Left kidney (tissue), 2 donors: ENCODE results near the gene CHST12. TPM values are rescaled to one million over a fixed set of nuclear protein-coding genes. Genes with fewer than 3 reads are reported as not detected.
"Not testable (repeated sequence)": the region's sequence is repeated elsewhere in the genome, so short reads cannot be mapped to it uniquely, and the experiment has no call there.

Experiments
- DNase-seq: peaks from one replicate; pipeline ENCODE4 v3.0.0-alpha.2; 2013
- polyA plus RNA-seq: library from polyadenylated mRNA; unstranded; fragments of 120-200 nt; gene quantifications from one replicate; pipeline ENCODE4 v1.2.1, GENCODE V29; 2013; ENCODE audit not compliant: insufficient read length

CHST12 gene
- polyA plus RNA-seq, 1 donor = 8.9 TPM

DNA sequence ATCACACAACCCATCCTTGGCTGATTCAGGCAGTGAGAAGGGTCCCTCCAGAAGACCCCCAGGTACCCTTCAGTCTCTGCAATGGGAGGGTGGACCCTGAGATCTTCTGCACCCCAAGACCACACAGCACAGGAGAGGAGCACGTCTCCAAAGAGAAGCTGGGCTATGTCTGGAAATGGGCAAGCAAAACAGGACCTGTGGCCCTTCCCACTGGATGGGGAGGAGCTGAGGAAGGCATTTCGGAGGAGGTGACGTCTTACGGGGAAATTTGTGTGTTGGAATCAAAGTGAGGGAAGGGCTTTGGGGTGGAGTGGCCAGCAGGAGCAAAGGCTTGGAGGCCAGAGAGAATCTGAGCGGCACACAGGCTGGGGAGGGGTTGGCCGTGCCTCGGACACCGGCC lies 56.3 kb downstream of the CHST12 start:
- no peak for DNase-seq

DNA sequence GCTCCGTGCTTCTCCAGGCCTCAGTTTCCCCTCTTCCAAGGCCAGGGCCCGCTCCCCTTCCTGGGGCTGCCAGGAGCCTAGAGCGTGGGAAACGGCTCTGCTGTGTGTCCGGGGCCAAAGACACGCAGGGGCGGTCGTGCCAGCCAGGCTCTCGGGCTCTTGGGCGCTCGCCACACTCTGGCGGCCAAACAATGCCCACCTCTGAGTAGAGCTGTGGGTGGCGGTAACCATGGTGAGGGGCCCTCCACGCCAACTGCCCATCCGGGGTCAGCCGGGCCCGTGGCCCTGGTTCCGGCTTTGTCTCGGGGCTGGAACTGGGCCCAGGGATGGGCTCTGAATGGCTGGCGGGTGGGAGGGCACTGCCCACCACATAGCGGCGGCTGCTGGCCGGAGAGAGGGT lies 56.8 kb downstream of the CHST12 start:
- no peak for DNase-seq

DNA sequence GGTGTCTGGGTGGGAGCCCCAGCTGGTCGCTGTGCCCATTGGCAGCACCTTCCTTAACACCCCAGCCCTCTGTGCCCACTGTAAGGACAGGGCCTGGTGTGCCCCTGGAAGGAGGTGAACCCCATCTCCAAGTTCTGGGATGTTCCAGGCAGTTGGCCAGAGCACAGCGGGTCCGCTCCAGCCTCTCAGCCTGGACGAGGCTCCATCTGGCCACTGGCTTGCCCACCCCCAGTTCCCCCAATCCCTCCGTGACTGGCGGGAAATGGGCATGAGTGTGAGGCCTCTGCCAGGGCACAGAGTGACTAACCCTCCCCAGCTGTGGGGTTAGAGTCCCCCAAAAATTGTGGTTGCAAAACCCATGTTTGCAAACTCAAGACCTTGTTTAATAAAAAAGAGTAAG lies 57.2 kb downstream of the CHST12 start:
- DNase-seq = no peak

DNA sequence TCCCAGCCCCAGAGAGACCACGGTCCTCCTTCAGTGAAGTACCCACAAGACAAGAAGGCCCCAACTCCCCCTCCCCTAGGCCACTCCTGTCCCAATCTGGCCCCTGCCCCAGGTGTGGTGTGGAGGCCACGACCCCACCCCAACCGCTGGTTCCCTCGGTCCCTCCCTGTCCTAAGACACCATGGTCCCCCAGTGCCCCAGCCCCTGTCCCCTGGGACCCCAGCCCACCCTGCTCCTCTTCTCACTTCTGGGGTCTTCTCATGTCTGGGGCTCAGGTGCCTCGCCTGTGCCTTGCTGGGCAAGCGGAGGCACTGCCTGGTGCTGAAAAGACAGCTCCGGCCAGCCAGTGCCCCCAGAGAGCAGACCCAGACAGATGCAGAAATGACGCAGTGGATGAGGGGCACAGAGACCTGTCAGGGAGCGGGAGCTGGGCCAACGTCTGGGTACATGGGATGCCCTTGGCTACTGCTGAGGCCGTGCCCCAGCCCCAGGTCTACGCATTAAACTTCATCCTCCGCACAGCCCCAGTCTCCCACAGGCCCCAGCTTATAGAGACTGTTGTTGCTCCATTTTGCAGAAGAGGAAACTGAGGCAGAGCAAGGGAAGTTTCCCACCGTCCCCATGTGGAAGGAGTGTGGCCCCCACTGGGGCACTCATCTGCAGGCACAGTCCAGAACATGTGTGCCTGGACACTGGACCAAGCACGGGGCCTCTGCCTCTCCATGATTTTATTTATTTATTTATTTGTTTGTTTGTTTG lies 58.0 kb downstream of the CHST12 start:
- no peak for DNase-seq

DNA sequence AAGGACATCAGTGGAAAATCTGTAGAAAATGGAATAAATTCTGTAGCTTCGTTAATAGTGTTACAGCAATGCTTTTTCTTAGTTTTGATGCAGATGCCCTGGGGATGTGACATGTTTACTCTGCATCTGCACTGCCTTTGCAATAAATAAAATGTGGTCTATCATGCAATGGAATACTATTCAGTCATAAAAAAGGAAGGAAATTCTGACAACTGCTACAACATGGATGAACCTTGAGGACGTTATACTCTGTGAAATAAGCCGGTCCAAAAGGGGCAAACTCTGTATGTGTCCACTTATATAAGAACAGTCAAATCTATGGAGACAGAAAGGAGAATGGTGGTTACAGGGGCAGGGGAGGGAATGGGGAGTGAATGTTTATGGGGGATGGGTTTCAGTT lies 59.3 kb downstream of the CHST12 start:
- no peak for DNase-seq

DNA sequence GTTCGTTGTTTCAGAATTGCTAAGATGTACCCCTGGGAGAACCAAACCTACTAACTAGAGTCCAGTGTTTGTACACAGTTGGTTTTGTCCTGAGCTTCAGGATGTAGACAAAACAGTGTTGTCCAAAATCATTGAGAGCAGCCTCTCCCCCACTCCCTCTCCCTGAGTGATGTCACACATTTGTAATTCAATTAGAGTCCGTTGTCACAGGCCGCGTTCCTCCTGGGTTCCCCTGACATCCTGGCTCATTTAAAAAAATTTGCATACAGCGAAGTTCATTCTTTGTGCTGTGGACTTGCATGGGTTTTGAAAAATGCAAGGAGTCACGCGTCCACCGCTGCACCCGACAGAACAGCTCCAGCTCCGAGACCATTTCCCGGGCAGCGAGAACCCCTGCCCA lies 62.5 kb downstream of the CHST12 start:
- DNase-seq = no peak

DNA sequence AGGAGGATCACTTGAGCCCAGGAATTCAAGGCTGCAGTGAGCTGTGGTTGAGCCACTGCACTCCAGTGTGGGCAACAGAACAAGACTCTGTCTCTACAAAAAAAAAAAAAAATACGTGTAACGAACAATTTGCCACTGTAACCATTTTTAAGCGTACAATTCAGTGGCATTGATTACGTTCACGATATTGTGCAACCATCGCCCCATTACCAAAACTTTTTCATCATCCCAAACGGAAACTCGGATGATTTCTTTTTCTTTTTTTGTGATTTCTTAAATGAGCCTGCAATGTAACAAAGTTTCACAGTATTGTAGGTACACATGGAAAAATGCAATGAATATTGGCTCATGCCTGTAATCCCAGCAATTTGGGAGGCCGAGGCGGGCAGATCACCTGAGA lies 63.3 kb downstream of the CHST12 start:
- no peak for DNase-seq

DNA sequence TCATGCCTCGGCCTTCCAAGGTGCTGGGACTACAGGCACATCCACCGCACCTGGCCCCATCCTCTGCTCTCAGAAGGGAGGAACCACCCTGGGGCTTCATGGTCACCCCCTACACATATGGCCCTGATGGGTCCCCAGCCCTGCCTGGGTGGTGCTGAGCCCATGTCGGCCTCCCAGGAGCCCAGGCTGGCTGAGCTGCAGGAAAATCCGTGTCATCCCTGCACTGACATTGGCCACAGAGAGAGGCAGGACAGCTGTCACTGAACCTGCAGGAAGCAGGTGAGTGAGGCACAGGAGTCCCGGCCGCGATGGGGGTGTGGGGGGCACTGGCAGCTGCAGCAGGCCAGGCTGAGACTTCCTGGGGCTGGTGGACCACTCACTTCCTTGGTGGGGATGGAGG lies 64.8 kb downstream of the CHST12 start:
- DNase-seq = no peak

DNA sequence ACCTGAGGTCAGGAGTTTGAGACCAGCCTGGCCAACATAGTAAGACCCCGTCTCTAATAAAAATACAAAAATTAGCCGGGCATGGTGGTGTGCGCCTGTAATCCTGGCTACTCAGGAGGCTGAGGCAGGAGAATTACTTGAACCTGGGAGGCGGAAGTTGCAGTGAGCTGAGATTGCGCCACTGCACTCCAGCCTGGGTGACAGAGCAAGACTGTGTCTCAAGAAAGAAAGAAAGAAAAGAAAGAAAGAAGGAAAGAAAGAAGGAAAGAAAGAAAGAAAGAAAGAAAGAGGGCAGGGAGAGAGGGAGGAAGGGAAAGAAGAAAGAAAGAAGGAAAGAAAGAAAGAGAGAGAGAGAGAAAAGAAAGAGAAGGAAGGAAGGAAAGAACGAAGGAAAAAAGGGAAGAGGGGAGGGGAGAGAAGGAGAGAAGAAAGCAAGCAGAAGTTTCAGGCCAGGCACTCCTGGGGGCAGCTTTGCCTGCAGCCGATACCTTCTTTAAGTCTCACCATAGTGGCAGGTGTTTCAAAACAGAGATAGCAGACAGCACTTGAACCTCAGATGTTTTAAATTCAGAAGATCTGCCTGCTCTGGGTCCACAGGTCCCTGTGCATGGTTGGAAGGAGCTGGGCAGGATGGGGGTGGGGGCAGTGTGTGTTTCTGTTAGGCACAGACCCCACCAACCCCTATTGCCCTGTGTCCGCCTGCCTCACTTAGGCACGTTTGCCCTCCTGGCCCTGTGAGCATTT lies 66.2 kb downstream of the CHST12 start:
- DNase-seq = not testable (repeated sequence)

DNA sequence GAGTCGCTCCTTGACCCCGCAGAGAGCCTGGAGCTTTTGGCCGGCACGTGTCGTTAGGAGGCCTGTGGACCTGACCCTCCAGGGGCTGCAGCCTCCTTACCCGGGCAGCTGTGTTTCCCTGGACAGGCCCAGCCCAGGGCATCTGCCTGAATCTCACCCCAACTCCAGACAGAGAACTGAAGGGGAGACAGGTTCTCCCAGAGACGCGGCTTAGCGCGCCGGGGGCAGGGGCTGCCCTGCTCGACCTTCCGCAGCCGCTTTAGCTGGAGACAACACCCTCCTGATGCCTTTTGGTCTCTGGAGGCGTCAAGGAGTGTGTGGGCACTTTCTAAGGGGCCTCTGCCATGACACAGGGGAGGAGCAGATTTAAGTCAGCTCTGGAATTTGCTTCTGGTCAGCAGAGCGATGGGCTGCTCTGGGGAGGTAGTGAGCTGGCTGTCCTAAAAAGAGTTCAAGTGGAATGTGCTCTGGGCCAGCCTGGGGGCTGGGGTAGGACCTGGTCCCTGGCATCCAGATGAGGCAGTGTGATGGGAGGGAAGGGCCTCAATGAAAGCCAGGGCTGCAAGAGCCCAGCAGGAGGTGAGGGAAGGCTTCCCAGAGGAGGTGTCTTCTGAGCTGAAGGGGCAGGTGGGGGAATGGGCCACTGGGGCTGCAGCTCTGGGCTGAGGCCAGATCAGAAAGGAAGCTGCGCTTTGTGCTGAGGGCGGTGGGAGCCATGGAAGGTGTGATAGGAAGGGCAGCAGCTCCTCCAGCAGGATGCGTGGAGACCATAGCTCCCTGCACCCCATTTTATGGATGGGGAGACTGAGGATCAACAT lies 67.0 kb downstream of the CHST12 start:
- no peak for DNase-seq

DNA sequence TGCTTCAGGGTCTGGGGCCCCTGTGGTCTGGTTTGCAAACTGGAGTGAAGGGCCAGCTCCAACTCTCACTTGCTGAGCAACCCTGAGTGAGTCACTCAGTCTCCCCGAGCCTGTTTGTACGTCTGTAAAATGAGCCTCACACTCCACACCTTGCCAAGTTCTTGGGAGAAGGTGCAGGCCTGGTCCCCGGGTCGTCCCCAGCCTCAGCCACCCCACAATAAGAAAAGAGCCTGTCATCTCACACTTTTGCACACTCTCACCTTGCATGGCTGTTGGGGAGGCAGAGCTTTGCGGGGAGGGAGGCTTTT lies 67.6 kb downstream of the CHST12 start:
- no peak for DNase-seq

DNA sequence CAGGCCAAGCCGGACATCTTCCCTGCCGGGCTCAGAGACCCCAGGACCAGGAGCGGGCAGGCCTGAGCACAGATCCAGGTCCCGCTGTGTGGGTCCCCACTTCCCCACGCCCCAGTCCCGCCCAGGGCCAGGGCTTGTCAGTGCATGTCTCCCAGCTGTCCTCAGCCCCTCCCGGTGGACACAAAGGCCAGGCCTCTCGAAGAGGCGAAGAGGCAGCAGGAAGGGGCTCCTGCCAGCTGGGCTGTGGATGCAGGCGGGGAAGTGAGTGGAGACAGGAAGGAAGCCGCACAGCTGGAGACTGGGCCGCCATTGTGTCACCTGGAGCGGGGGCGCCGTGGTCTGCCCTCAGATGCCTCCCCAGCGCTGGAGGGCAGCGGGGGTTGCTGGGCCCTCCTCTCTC lies 68.0 kb downstream of the CHST12 start:
- DNase-seq = no peak

DNA sequence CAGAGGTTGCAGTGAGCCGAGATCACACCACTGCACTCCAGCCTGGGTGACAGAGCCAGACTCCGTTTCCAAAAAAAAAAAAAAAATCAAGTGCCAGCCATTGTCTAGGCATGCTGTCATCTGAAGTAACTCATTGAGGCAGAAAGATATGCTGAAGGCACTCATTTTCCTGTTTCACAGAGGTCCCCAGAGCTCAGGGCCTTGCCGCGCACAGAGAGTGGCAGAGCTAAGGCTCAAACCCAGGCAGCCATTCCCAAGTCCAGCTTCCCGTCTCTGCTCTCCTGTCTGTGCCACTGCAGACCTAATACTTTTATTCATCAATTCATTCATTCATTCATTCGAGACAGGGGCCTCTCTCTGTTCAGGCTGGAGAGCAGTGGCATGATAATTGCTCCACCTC lies 69.3 kb downstream of the CHST12 start:
- no peak for DNase-seq

DNA sequence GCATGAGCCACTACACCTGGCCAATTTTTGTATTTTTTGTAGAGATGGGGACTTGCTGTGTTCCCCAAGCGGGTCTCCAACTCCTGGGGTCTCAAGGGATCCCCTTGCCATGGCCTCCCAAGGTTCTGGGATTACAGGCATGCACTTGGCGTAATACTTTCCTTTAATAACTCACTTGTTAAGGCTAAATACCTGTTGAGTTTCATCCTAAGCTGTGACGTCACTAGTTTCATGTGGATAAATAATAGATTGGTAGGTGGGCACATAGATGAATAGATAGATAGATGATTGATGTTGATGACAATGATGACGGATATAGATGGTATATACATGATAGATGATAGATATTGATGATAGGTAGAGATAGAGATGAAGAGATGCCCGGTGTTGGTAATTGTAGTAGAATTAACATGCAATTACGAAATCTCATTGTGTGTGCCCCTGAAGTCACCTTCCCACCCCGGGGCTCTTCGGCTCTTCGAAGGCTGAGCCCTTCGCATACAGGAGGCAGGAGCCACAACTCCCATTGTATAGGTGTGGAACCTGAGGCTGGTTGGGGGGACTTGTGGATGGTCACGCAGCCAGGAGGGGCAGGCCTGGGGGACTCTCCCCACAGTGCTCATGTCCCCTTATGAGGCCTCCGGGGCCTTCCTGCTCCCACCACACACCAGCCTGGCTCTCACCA lies 70.2 kb downstream of the CHST12 start:
- DNase-seq = no peak

DNA sequence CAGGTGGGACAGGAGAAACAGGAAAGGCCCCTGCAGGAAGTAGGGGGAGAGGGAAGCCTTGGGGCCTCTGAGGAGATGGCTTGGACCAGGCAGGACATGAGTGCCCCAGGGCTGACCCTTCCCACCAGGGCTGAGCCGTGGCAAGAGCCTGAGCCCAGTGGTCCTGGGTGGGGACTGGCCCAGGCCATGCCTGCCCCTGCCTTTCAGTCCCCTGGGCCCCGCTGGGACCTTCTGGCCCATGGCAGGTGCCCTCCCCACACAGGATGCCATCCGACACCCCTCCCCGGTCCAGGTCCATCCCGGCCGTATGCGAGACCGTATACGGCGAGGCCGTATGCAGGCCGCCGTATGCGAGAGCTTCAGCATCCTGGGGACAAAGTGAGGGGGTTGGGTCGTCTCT lies 70.8 kb downstream of the CHST12 start:
- no peak for DNase-seq

DNA sequence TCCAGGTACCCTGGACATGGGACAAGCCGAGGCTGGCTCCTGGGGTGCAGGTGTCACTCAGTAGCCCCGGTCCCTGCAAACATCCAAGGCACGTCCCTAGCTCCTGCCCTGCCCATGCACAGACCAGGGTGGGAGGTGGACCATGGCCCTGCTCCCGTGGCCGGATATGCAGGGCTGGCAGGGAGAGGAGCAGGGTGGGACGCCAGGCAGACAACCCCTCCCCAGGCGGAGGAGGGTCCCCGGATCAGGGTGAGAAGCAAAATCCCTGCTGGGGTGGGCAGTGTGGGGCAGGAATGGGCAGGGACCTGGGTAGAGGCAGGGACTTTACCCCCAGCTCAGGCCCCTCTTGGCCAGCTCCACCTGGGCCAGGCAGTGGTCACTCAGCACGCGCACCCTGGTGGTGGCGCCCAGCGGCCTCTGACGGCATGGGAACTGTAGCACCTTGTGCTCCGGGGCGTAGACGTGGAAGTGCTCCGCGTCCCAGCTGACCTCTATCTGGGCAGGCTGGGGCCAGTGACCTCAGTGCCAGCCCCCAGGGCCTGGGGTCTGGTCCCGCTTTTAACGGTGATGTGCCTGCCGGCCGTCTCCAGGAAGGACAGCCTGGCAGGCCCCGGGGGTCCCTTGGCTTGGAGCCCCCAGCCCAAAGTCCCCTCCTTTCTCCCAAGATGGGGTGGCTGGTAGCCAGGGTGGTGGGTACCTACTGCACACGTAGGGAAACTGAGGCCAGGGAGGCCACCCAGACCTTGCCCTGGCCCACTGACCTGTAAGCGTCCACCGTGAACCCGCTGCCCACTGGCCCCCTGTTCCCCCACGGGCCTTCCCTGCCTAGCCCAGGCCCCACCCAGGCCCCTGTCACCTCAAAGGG lies 71.6 kb downstream of the CHST12 start:
- no peak for DNase-seq

DNA sequence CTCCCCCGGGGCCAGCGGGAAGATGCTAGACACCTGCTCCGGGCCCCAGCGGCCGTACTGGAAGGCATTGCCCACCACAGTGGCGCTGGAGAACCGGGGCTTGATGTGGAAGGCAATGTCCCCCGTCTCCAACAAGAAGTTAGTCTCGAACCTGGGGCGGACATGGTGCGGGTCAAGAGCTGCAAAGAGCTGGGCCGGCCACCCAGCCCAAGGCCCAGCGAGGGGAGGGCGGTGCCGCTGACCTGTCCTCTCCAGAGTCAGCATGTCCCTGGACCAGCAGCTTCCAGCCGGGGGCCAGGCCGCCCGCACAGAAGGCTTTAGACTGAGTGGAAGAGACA lies 72.2 kb downstream of the CHST12 start:
- no peak for DNase-seq

DNA sequence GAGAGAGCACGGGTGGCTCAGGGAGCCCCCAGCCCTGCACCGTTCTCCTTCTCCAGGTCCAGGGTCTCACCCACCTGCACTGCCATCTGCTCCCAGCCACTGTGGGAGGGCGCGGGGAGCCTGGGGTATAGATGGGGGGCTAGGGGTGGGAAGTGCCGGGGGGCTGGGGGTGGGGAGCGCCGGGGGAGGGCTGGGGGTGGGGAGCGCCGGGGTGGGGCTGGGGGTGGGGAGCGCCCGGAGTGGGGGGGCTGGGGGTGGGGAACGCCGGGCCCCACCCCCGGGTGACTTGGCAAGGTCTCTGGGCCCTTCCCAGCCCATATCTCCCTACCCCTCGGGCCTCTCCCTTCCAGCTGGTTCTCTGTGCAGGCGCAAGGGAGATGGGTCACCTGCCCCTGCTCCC lies 72.9 kb downstream of the CHST12 start, which contains the start of gene GRIFIN:
GRIFIN (minus strand) TSS at position 101 of the 400 bp plus-strand sequence; CDS start at position 86, 15 bp downstream.
- DNase-seq = no peak

DNA sequence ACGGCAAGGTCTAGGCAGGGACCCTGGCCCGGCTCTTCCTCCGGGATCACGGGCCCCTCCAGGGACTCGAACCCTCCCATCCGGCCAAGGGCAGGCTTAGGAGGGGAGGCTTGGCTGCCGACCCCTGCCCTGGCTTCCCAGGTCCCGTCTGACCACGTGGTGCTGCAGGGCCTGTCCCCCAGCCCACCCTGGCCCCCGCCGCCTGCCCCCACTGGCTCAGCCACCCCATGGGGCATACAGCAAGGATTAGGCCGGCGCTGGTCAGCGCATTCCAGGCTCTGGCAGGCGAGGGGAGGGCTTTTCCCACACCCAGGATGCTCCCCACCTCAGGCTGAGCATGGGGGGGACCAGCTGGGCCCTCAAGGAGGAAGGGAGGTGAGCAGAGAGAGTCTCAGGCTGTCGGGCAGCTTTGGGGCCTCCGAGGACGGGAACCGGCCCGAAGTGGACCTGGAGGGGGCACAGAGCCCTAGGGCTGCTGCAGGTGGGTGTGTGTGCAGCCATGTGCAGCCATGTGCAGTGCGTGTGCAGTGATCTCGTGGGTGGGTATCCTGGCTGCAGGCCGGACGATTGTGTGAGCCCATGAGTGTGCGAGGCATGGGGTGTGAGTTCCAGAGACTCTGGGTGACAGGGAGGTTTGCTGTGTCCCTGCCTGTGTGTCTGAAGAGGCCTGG lies 73.5 kb downstream of the CHST12 start:
- DNase-seq = no peak

DNA sequence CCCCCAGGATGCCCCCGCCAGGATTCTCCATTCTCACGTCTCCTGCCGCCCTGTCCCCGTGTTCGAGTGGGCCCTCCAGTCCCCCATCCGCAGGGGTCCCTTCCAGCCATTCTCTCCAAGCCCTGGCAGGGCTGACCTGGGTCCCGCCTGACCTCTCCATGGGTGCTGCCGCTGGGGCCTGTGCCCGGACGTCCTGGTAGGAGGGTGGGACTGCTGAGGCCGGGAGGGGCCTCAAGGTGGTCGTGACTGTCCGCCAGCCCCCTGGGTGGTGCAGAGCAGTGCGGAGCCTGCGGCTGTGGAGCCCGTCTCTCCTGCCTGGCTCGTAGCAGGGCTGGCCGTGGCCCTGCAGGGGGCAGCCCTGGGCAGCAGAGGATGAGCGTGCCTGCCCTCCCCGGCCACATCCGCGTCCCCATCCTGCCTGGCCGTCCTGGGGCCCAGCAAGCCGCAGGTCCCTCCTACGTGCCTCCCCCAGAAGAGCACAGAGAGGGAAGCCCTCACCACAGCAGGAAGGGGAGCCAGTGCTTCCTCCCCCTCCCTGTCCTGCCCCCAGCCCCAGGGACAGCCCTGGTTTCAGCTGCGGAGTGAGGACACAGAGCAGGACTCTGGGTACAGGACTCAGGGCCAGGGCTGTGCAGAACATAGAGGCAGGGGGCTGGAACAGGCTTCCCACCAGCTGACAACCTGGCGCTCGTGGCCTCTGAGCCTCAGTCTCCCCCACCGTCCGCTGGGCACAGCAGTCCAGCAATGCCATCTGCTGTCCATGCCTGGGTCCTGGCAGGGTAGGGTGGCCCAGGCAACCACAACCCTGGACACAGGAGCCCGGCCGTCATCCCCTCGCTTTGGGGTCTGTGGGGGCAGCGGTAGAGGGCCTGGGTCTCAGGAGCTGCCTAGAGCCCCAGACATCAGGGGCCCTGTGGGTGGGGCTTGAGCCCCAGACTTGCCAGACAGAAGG lies 74.3 kb downstream of the CHST12 start:
- DNase-seq = no peak
